Measurements from ENCODE around the gene LCA5L. TPM values are rescaled to one million over a fixed set of nuclear protein-coding genes. Genes with fewer than 3 reads are reported as not detected.
A peak's percentile ranks its signal among the peaks of the same experiment; 100 is the strongest.
"Not testable (repeated sequence)": the region's sequence is repeated elsewhere in the genome, so short reads cannot be mapped to it uniquely, and the experiment has no call there.

Gene LCA5L
- total RNA-seq, 1 donor from 2014 or later: 1.1 TPM

GRCh38 chr21:39377444-39378050, 68.0 kb downstream of the LCA5L start:
- Mint-ChIP-seq H3K36me3 (ENCODE audit: unreplicated experiment) (peaks cover 2% of the 10 kb centered on the region), H3K27ac (ENCODE audit: unreplicated experiment) (no peak overlapping the region), H3K4me1 (ENCODE audit: unreplicated experiment) (peaks cover 19% of the 10 kb centered on the region), H3K27me3 (ENCODE audit: unreplicated experiment) (peaks cover 18% of the 10 kb centered on the region), H3K9me3 (ENCODE audit: unreplicated experiment) (no peaks in the 10 kb centered on the region), H3K4me3 (ENCODE audit: unreplicated experiment) (no peak overlapping the region)
- no peak for TF ChIP-seq CTCF (IDR thresholded peaks at IDR 0.05)
- DNase-seq (ENCODE audit: extremely low spot score, unreplicated experiment): no peak

GRCh38 chr21:39375446-39375845, 70.1 kb downstream of the LCA5L start:
- Mint-ChIP-seq H3K27me3 (ENCODE audit: unreplicated experiment) (peaks cover 25% of the 10 kb centered on the region), H3K36me3 (ENCODE audit: unreplicated experiment) (no peaks in the 10 kb centered on the region), H3K4me3 (ENCODE audit: unreplicated experiment) (no peak overlapping the region), H3K9me3 (ENCODE audit: unreplicated experiment) (no peaks in the 10 kb centered on the region), H3K4me1 (ENCODE audit: unreplicated experiment) (peaks cover 4% of the 10 kb centered on the region), H3K27ac (ENCODE audit: unreplicated experiment) (no peak overlapping the region)
- TF ChIP-seq CTCF (IDR thresholded peaks at IDR 0.05): no peak
- DNase-seq (ENCODE audit: extremely low spot score, unreplicated experiment): no peak

- Mint-ChIP-seq H3K4me1 (ENCODE audit: unreplicated experiment) (peaks cover 4% of the 10 kb centered on the region), H3K9me3 (ENCODE audit: unreplicated experiment) (no peaks in the 10 kb centered on the region), H3K27me3 (ENCODE audit: unreplicated experiment) (peaks cover 32% of the 10 kb centered on the region), H3K36me3 (ENCODE audit: unreplicated experiment) (no peaks in the 10 kb centered on the region), H3K27ac (ENCODE audit: unreplicated experiment) (no peak overlapping the region), H3K4me3 (ENCODE audit: unreplicated experiment) (no peak overlapping the region)
- no peak for DNase-seq (ENCODE audit: extremely low spot score, unreplicated experiment)
- TF ChIP-seq CTCF (IDR thresholded peaks at IDR 0.05): no peak
These were observed 71.5 kb downstream of the LCA5L start for GRCh38 chr21:39374046-39374445.

- Mint-ChIP-seq H3K27ac (ENCODE audit: unreplicated experiment) (no peak overlapping the region), H3K4me3 (ENCODE audit: unreplicated experiment) (no peak overlapping the region), H3K4me1 (ENCODE audit: unreplicated experiment) (peaks cover 4% of the 10 kb centered on the region), H3K9me3 (ENCODE audit: unreplicated experiment) (no peaks in the 10 kb centered on the region), H3K36me3 (ENCODE audit: unreplicated experiment) (no peaks in the 10 kb centered on the region), H3K27me3 (ENCODE audit: unreplicated experiment) (peaks cover 32% of the 10 kb centered on the region)
- TF ChIP-seq CTCF (IDR thresholded peaks at IDR 0.05): peak; percentile 52
- no peak for DNase-seq (ENCODE audit: extremely low spot score, unreplicated experiment)
These were observed 71.9 kb downstream of the LCA5L start for GRCh38 chr21:39373634-39374033.

GRCh38 chr21:39369896-39370288, 75.7 kb downstream of the LCA5L start:
- not testable (repeated sequence) for H3K4me3 Mint-ChIP-seq (ENCODE audit: unreplicated experiment); DNase-seq (ENCODE audit: extremely low spot score, unreplicated experiment); H3K27ac Mint-ChIP-seq (ENCODE audit: unreplicated experiment); H3K9me3 Mint-ChIP-seq (ENCODE audit: unreplicated experiment); H3K36me3 Mint-ChIP-seq (ENCODE audit: unreplicated experiment); H3K4me1 Mint-ChIP-seq (ENCODE audit: unreplicated experiment)
- H3K27me3 Mint-ChIP-seq (ENCODE audit: unreplicated experiment): peaks cover 22% of the 10 kb centered on the region

GRCh38 chr21:39367783-39368182, 77.8 kb downstream of the LCA5L start:
- TF ChIP-seq CTCF (IDR thresholded peaks at IDR 0.05): no peak
- H3K9me3 Mint-ChIP-seq (ENCODE audit: unreplicated experiment): peaks cover 6% of the 10 kb centered on the region
- DNase-seq (ENCODE audit: extremely low spot score, unreplicated experiment): no peak
- H3K4me3 Mint-ChIP-seq (ENCODE audit: unreplicated experiment): no peak overlapping the region
- peaks cover 9% of the 10 kb centered on the region for H3K4me1 Mint-ChIP-seq (ENCODE audit: unreplicated experiment)
- H3K36me3 Mint-ChIP-seq (ENCODE audit: unreplicated experiment): no peaks in the 10 kb centered on the region
- peaks cover 18% of the 10 kb centered on the region for H3K27me3 Mint-ChIP-seq (ENCODE audit: unreplicated experiment)
- no peak overlapping the region for H3K27ac Mint-ChIP-seq (ENCODE audit: unreplicated experiment)
